Erythroblast (primary cell): Measurements from ENCODE around the gene RNU4-1.

ENCODE experiments used
- DNase-seq, 2 experiments: peaks; one replicate each; lab custom pipeline; 2025; lab: John Stamatoyannopoulos, UW
- GATA1 ChIP-seq: IDR thresholded peaks from 2 replicates; pipeline ENCODE4 v1.6.1; 2011; ENCODE audit warnings: low read depth, mild to moderate bottlenecking, control low read depth, low read length, moderate library complexity
- POLR2A ChIP-seq: IDR thresholded peaks from 2 replicates; pipeline ENCODE4 v1.6.1; 2011; ENCODE audit warnings: mild to moderate bottlenecking, low read length

RNU4-1 gene

GRCh38 chr12:120276734-120277133, 16.3 kb downstream of the RNU4-1 start:
- TF ChIP-seq POLR2A (no peak), GATA1 (no peak)
- no peak for DNase-seq

- TF ChIP-seq POLR2A (no peak), GATA1 (no peak)
- DNase-seq, result no peak
These were observed 25.3 kb downstream of the RNU4-1 start for GRCh38 chr12:120267736-120268135.

GRCh38 chr12:120266180-120266870, 26.7 kb downstream of the RNU4-1 start:
- DNase-seq, result peak; percentile 24 to 31
- no peak for TF ChIP-seq GATA1
- TF ChIP-seq POLR2A, result no peak

GRCh38 chr12:120265473-120266179, 27.4 kb downstream of the RNU4-1 start, which contains the start of gene PXN:
Gene PXN, minus strand, starts transcription at chr12:120265730. Its CDS starts 101 bp downstream, at chr12:120265629.
- peak; percentile 89 to 95 for DNase-seq
- no peak for TF ChIP-seq GATA1
- no peak for TF ChIP-seq POLR2A

GRCh38 chr12:120264904-120265472, 28.0 kb downstream of the RNU4-1 start:
- DNase-seq, result peak in 1 of 2 experiments; percentile 33
- TF ChIP-seq GATA1 (no peak), POLR2A (no peak)

GRCh38 chr12:120264086-120264903, 28.7 kb downstream of the RNU4-1 start:
- no peak for TF ChIP-seq GATA1
- no peak for TF ChIP-seq POLR2A
- peak in 1 of 2 experiments; percentile 30 for DNase-seq

GRCh38 chr12:120263748-120264085, 29.3 kb downstream of the RNU4-1 start:
- no peak for DNase-seq
- TF ChIP-seq GATA1 (no peak), POLR2A (no peak)

GRCh38 chr12:120262852-120263747, 29.9 kb downstream of the RNU4-1 start:
- TF ChIP-seq GATA1 (no peak), POLR2A (no peak)
- no peak for DNase-seq

- TF ChIP-seq GATA1 (no peak), POLR2A (no peak)
- DNase-seq, result no peak
These were observed 30.8 kb downstream of the RNU4-1 start for GRCh38 chr12:120261951-120262851.

- DNase-seq, result no peak
- TF ChIP-seq POLR2A (no peak), GATA1 (no peak)
These were observed 32.4 kb downstream of the RNU4-1 start for GRCh38 chr12:120260607-120261006.

- no peak for DNase-seq
- TF ChIP-seq GATA1 (no peak), POLR2A (no peak)
These were observed 33.4 kb downstream of the RNU4-1 start for GRCh38 chr12:120259418-120260202.
